CD4-positive, alpha-beta T cell (primary cell): ENCODE results near the gene BSCL2. TPM values are rescaled to one million over a fixed set of nuclear protein-coding genes. Genes with fewer than 3 reads are reported as not detected.

Source experiments
- ATAC-seq: fragments of 200-7000 bp; cut with Tn5 transposase; one replicate; pipeline ENCODE4 v1.10.0; 2022; ENCODE audit warnings: mild to moderate bottlenecking; ENCODE audit not compliant: poor library complexity
- CTCF ChIA-PET: fragments of 350-600 bp; sonication (Branson Sonifier 250); formaldehyde crosslinking; loops from one replicate; lab custom pipeline; 2021; ENCODE audit warnings: antibody characterized with exemption, inconsistent platforms; lab: Charles Lee
- POLR2A ChIA-PET: fragments of 350-600 bp; sonication (Branson Sonifier 250); formaldehyde crosslinking; loops from one replicate; lab custom pipeline; 2021; ENCODE audit warnings: antibody characterized with exemption, inconsistent platforms; lab: Charles Lee
- DNase-seq, 14 experiments: peaks; one replicate each; pipeline ENCODE4 v3.0.0-alpha.2; 2013 to 2020; ENCODE audit warnings: mixed read lengths in 2 of 14
- H3K27ac ChIP-seq, 2 donors: one replicate each; pipeline versions ENCODE4 v1.5.1 to v1.7.0; 2013; ENCODE audit warnings: low read length in 2 of 2, low read depth in 1 of 2, mild to moderate bottlenecking in 1 of 2
- H3K27me3 ChIP-seq, 2 experiments: 1 replicate in 1 of 2; 2 replicates in 1 of 2; pipeline versions ENCODE4 v1.6.1 to v1.7.0; 2013; ENCODE audit warnings: low read length in 2 of 2, control low read depth in 1 of 2, mild to moderate bottlenecking in 1 of 2, moderate library complexity in 1 of 2; ENCODE audit not compliant: insufficient read depth in 2 of 2, control insufficient read depth in 1 of 2
- H3K36me3 ChIP-seq: one replicate; pipeline ENCODE4 v1.6.1; 2013; ENCODE audit warnings: low read length, control low read depth; ENCODE audit not compliant: insufficient read depth
- H3K4me1 ChIP-seq: one replicate; pipeline ENCODE4 v1.6.1; 2013; ENCODE audit warnings: low read length, control low read depth; ENCODE audit not compliant: insufficient read depth
- H3K4me3 ChIP-seq: one replicate; pipeline ENCODE4 v1.5.1; 2013; ENCODE audit warnings: mild to moderate bottlenecking, low read length, moderate library complexity
- H3K9me3 ChIP-seq, 2 experiments: 1 replicate in 1 of 2; 2 replicates in 1 of 2; pipeline versions ENCODE4 v1.6.1 to v1.7.0; 2013; ENCODE audit warnings: low read length in 2 of 2, mild to moderate bottlenecking in 2 of 2, control low read depth in 1 of 2, moderate library complexity in 1 of 2; ENCODE audit not compliant: control insufficient read depth in 1 of 2, insufficient read depth in 1 of 2
- H3K27ac Mint-ChIP-seq: one replicate; pipeline ENCODE4 v1.8.0; 2020; ENCODE audit warnings: mixed read lengths
- H3K27me3 Mint-ChIP-seq: one replicate; pipeline ENCODE4 v1.8.0; 2021; ENCODE audit warnings: mixed read lengths
- H3K36me3 Mint-ChIP-seq: one replicate; pipeline ENCODE4 v1.8.0; 2021; ENCODE audit warnings: low read depth, mixed read lengths
- H3K4me1 Mint-ChIP-seq: one replicate; pipeline ENCODE4 v1.8.0; 2021; ENCODE audit warnings: low read depth, mixed read lengths
- H3K4me3 Mint-ChIP-seq: one replicate; pipeline ENCODE4 v1.8.0; 2020; ENCODE audit warnings: mild to moderate bottlenecking, mixed read lengths
- H3K9me3 Mint-ChIP-seq: one replicate; pipeline ENCODE4 v1.8.0; 2020; ENCODE audit warnings: mixed read lengths
- CTCF ChIP-seq: fragments of 200-600 bp; IDR thresholded peaks from one replicate; pipeline ENCODE4 v1.8.0; 2022; ENCODE audit warnings: antibody characterized with exemption, mild to moderate bottlenecking
- intact Hi-C, 2 experiments: fragments of 100-400 bp; cut with DNase I in 1 of 2; cut with micrococcal nuclease in 1 of 2; formaldehyde crosslinking; loops; one replicate each; pipeline versions ENCODE4 v1.15.1 to v1.9.0; 2023 to 2025; cut with DNase I, micrococcal nuclease
- polyA plus RNA-seq, 2 donors: library from polyadenylated mRNA; unstranded; fragments of 120-200 nt; gene quantifications; one replicate each; pipeline ENCODE4 v1.2.1, GENCODE V29; 2013
- total RNA-seq, 174 experiments: library from RNA in 2 of 174; stranded (reverse) in 2 of 174; gene quantifications; one replicate each; pipeline ENCODE4 v1.2.3 and lab custom pipeline; 2021 to 2026

BSCL2 gene
- total RNA-seq (10 to 100 TPM; 17.1 to 20.0 TPM), total RNA-seq (lab: John Stamatoyannopoulos, UW) (2.2 to 15.9 (median 5.7) reads per million in 172 experiments)
- polyA plus RNA-seq (2013, experiment 1 of 2), result 16.7 TPM
- 15.8 TPM for polyA plus RNA-seq (2013, experiment 2 of 2)

GRCh38 chr11:62707277-62707861, at the start of gene BSCL2, which contains the start of gene GNG3:
Gene BSCL2 (minus strand): TSS chr11:62707424. CDS start chr11:62707195, 229 bp downstream.
Gene GNG3 (plus strand): TSS chr11:62707676. CDS start chr11:62708296, 620 bp downstream.
- TF ChIP-seq CTCF, result no peak
- Histone ChIP-seq H3K27me3 (no peaks in the 10 kb centered on the region), H3K4me3 (peak within 1 kb of the TSS; percentile 85), H3K36me3 (peaks cover 17% of the 10 kb centered on the region), H3K9me3 (no peaks in the 10 kb centered on the region), H3K4me1 (peaks cover 51% of the 10 kb centered on the region), H3K27ac (peak within 1 kb of the TSS; percentile 85 to 94)
- intact Hi-C loops, result loop anchor here (5.0 kb wide), 3 partner anchors 35 to 150 kb away; partner anchors contain the start of genes LBHD1 (in 2 of the 2), UQCC3 (in 2 of the 2) and TUT1 (in 1 of the 2)
- Mint-ChIP-seq H3K27me3 (no peaks in the 10 kb centered on the region), H3K9me3 (no peaks in the 10 kb centered on the region), H3K27ac (peak within 1 kb of the TSS; percentile 92), H3K4me3 (peak within 1 kb of the TSS; percentile 88), H3K4me1 (peaks cover 46% of the 10 kb centered on the region), H3K36me3 (peaks cover 35% of the 10 kb centered on the region)
- CTCF ChIA-PET, result no interaction called here
- DNase-seq, result peak in 1 of 14 experiments; percentile 52
- POLR2A ChIA-PET, result interaction anchor here (0.6 to 9.9 kb wide), 13 partner anchors 8 to 174 kb away, joined by 3 to 165 read pairs (median 14); partner anchors contain the start of genes C11orf98, CSKMT, GANAB and HNRNPUL2
- no peak for ATAC-seq

DNA sequence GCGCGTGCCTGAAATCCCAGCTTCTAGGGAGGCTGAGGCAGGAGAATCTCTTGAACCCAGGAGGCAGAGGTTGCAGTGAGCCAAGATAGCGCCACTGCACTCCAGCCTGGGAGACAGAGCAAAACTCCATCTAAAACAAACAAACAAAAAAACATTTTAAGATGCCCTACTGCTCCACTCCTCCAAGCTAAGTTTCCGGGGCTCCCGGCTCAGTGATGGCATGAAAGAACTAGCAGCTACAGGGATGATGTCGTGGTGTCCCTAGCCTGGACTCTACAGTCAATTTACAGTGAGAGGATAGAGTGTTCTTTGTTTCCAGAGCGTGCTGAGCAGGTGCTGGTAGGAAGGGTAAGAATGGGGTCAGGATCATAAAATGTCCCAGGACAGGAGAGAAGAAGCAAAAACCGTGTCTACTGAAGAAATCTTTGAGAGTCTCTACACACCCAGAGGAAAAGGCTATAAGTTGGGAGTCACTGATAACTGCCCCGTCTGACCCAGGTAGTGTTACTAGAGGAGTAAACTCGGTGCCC, 47.9 kb upstream of the BSCL2 start:
- ChIA-PET POLR2A (interaction anchor here (1.8 to 4.0 kb wide), 8 partner anchors 10 to 182 kb away, joined by 4 to 228 read pairs (median 42); partner anchors contain the start of genes EEF1G, HNRNPUL2, STX5 and TAF6L), CTCF (interaction anchor here (0.6 to 3.8 kb wide), 5 partner anchors 16 to 126 kb away, joined by 3 to 42 read pairs (median 4); partner anchors contain the start of genes SLC3A2, TAF6L and TMEM179B)
- ATAC-seq, result no peak

More for the DNA sequence above, 47.9 kb upstream of the BSCL2 start:
- H3K36me3 Mint-ChIP-seq, result peaks cover 13% of the 10 kb centered on the region
- H3K4me3 ChIP-seq, result no peak overlapping the region
- H3K27me3 Mint-ChIP-seq, result no peaks in the 10 kb centered on the region
- no peak overlapping the region for H3K27ac ChIP-seq
- intact Hi-C loops, result loop anchor here in 1 of 2 experiments (2.0 kb wide), 1 partner anchor 26 kb away; the partner anchor contains the start of gene TTC9C
- peaks cover 34% of the 10 kb centered on the region for H3K4me1 ChIP-seq
- H3K27ac Mint-ChIP-seq, result no peak overlapping the region
- peaks cover 19% of the 10 kb centered on the region for H3K36me3 ChIP-seq
- H3K27me3 ChIP-seq, result no peaks in the 10 kb centered on the region
- peaks cover 27% of the 10 kb centered on the region for H3K4me1 Mint-ChIP-seq
- H3K4me3 Mint-ChIP-seq, result peak overlapping the region; percentile 61
- no peak for TF ChIP-seq CTCF
- no peak for DNase-seq
- H3K9me3 ChIP-seq, result no peaks in the 10 kb centered on the region
- H3K9me3 Mint-ChIP-seq, result no peaks in the 10 kb centered on the region
